Liver (tissue), 9 donors: ENCODE data around the gene NDUFAF5. TPM values are rescaled to one million over a fixed set of nuclear protein-coding genes. Genes with fewer than 3 reads are reported as not detected.

Experiments used
- DNase-seq: peaks from one replicate; pipeline ENCODE4 v3.0.0-alpha.2; 2017; ENCODE audit warnings: low spot score
- H3K27ac ChIP-seq, 2 donors: one replicate each; pipeline ENCODE4 v1.7.0; 2013; ENCODE audit warnings: inconsistent platforms in 2 of 2, low read length in 2 of 2, control low read depth in 1 of 2, low read depth in 1 of 2, mild to moderate bottlenecking in 1 of 2
- H3K27me3 ChIP-seq, 4 donors: one replicate each; pipeline versions ENCODE4 v1.6.1 to v1.7.0; 2013; ENCODE audit warnings: low read length in 3 of 4, inconsistent platforms in 1 of 4, mild to moderate bottlenecking in 1 of 4, moderate library complexity in 1 of 4; ENCODE audit not compliant: control insufficient read depth in 4 of 4, insufficient read depth in 4 of 4
- H3K36me3 ChIP-seq, 4 donors: one replicate each; pipeline versions ENCODE4 v1.6.1 to v1.7.0; 2013; ENCODE audit warnings: low read length in 3 of 4, mild to moderate bottlenecking in 3 of 4, low read depth in 1 of 4, moderate library complexity in 1 of 4; ENCODE audit not compliant: control insufficient read depth in 4 of 4, insufficient read depth in 3 of 4
- H3K4me1 ChIP-seq, 4 donors: one replicate each; pipeline versions ENCODE4 v1.6.1 to v1.7.0; 2013; ENCODE audit warnings: low read length in 3 of 4, mild to moderate bottlenecking in 3 of 4, moderate library complexity in 1 of 4; ENCODE audit not compliant: control insufficient read depth in 4 of 4, insufficient read depth in 4 of 4
- H3K4me3 ChIP-seq, 3 donors: one replicate each; pipeline versions ENCODE4 v1.6.1 to v1.7.0; 2013; ENCODE audit warnings: low read length in 3 of 3, control low read depth in 1 of 3, low read depth in 1 of 3, mild to moderate bottlenecking in 1 of 3
- H3K9ac ChIP-seq, 2 donors: one replicate each; pipeline ENCODE4 v1.7.0; 2013; ENCODE audit warnings: low read length in 2 of 2, mild to moderate bottlenecking in 2 of 2, moderate library complexity in 2 of 2, control low read depth in 1 of 2, low read depth in 1 of 2
- H3K9me3 ChIP-seq, 4 donors: one replicate each; pipeline versions ENCODE4 v1.6.1 to v1.7.0; 2013; ENCODE audit warnings: low read length in 3 of 4; ENCODE audit not compliant: control insufficient read depth in 4 of 4
- ATF3 ChIP-seq: IDR thresholded peaks from 2 replicates; pipeline ENCODE4 v1.6.1; 2016; ENCODE audit warnings: antibody characterized with exemption
- CTCF ChIP-seq: fragments of 150-350 bp; IDR thresholded peaks from 2 replicates; pipeline ENCODE4 v1.5.1; 2017; ENCODE audit warnings: improper control_type of control experiment, low read depth, low read length; ENCODE audit not compliant: missing input control
- EGR1 ChIP-seq, 2 donors: IDR thresholded peaks; 2 replicates each; pipeline ENCODE4 v1.6.1; 2016 to 2018; ENCODE audit warnings: antibody characterized with exemption in 2 of 2, low read depth in 2 of 2
- FOXA1 ChIP-seq: IDR thresholded peaks from 2 replicates; pipeline ENCODE4 v1.6.1; 2016; ENCODE audit warnings: antibody characterized with exemption
- FOXA2 ChIP-seq: IDR thresholded peaks from 2 replicates; pipeline ENCODE4 v1.6.1; 2016; ENCODE audit warnings: antibody characterized with exemption
- HNF4G ChIP-seq: IDR thresholded peaks from 2 replicates; pipeline ENCODE4 v1.6.1; 2016; ENCODE audit warnings: antibody characterized with exemption
- JUND ChIP-seq, 2 donors: IDR thresholded peaks; 2 replicates each; pipeline ENCODE4 v1.6.1; 2016; ENCODE audit warnings: antibody characterized with exemption in 2 of 2
- RAD21 ChIP-seq, 2 donors: IDR thresholded peaks; 2 replicates each; pipeline ENCODE4 v1.6.1; 2016; ENCODE audit warnings: antibody characterized with exemption in 2 of 2, mild to moderate bottlenecking in 2 of 2
- REST ChIP-seq: IDR thresholded peaks from 2 replicates; pipeline ENCODE4 v1.6.1; 2016; ENCODE audit warnings: antibody characterized with exemption, mild to moderate bottlenecking
- RXRA ChIP-seq, 2 donors: IDR thresholded peaks; 2 replicates each; pipeline ENCODE4 v1.6.1; 2017 to 2018; ENCODE audit warnings: antibody characterized with exemption in 2 of 2, mild to moderate bottlenecking in 1 of 2
- SP1 ChIP-seq: IDR thresholded peaks from 2 replicates; pipeline ENCODE4 v1.6.1; 2018; ENCODE audit warnings: antibody characterized with exemption, mild to moderate bottlenecking
- TAF1 ChIP-seq: conservative IDR thresholded peaks from 2 replicates; pipeline ENCODE4 v1.6.1; 2016; ENCODE audit warnings: antibody characterized with exemption, mild to moderate bottlenecking
- ZBTB33 ChIP-seq: IDR thresholded peaks from 2 replicates; pipeline ENCODE4 v1.6.1; 2016; ENCODE audit warnings: antibody characterized with exemption
- WGBS: extraction: QIAGEN DNeasy Blood & Tissue Kit; methylation state at CpG from one replicate; pipeline ENCODE4 v1.1.7; 2013; 5-methylcytosine and 5-hydroxymethylcytosine counted together
- polyA plus RNA-seq, 2 donors: library from polyadenylated mRNA; stranded (reverse) in 1 of 2; unstranded in 1 of 2; fragments of 200-250 nt in 1 of 2; fragments of >200 nt in 1 of 2; fragmentation: Nextera tagmentation in 1 of 2; extraction: Ambion mirVana in 1 of 2; gene quantifications; one replicate each; pipeline versions ENCODE4 v1.2.1 to v1.2.3, GENCODE V29; 2013 to 2015
- total RNA-seq, 2 donors: library from RNA; depleted of rRNA; stranded (reverse); fragments of >200 nt; gene quantifications; one replicate each; pipeline ENCODE4 v1.2.3, GENCODE V29; 2014
- donor health status: healthy.
- donor health status: healthy.
- donor health status: healthy.
- donor health status: healthy.
- donor health status: healthy.

NDUFAF5 gene
- total and polyA plus RNA-seq, 4 donors = 6.6 to 15.9 (median 12.3) TPM

GRCh38 chr20:13784271-13784892 lies 446 bp upstream of the NDUFAF5 start:
- H3K4me1 ChIP-seq = peaks cover 3 to 36% (median 20%) of the 10 kb centered on the region in 4 donors

GRCh38 chr20:13786143-13786828 lies 1.5 kb downstream of the NDUFAF5 start:
- Histone ChIP-seq H3K9me3 (no peaks in the 10 kb centered on the region), H3K27ac (peak overlapping the region; percentile 9 to 25), H3K4me3 (peak overlapping the region; percentile 14 to 84 (median 67)), H3K4me1 (peaks cover 3 to 36% (median 20%) of the 10 kb centered on the region in 4 donors), H3K36me3 (peaks cover 0 to 14% (median 5%) of the 10 kb centered on the region in 4 donors), H3K9ac (peak overlapping the region in 1 of 2 donors; percentile 62), H3K27me3 (no peaks in the 10 kb centered on the region)
- DNase-seq = no peak
- 77% methylated on average over 8 of the region's 8 CpGs for WGBS
- no peak for TF ChIP-seq HNF4G
- no peak for TF ChIP-seq SP1
- TF ChIP-seq EGR1 (IDR thresholded peaks at IDR 0.05; ENCODE audit: low read depth in 2 of 2) = no peak
- TF ChIP-seq FOXA2 = no peak
- TF ChIP-seq ZBTB33 = no peak
- TF ChIP-seq JUND (IDR thresholded peaks at IDR 0.05) = no peak
- no peak for TF ChIP-seq TAF1
- no peak for TF ChIP-seq ATF3
- no peak for TF ChIP-seq RAD21 (IDR thresholded peaks at IDR 0.05)
- TF ChIP-seq RXRA (IDR thresholded peaks at IDR 0.05) = no peak

More at GRCh38 chr20:13784271-13784892, 446 bp upstream of the NDUFAF5 start:
- Histone ChIP-seq H3K27ac (peak overlapping the region; percentile 92 to 97), H3K27me3 (no peaks in the 10 kb centered on the region), H3K9ac (peak overlapping the region; percentile 76 to 89), H3K9me3 (no peaks in the 10 kb centered on the region), H3K4me3 (peak overlapping the region; percentile 67 to 98 (median 84)), H3K36me3 (peaks cover 3 to 15% (median 7%) of the 10 kb centered on the region in 4 donors)
- TF ChIP-seq HNF4G = no peak
- peak; percentile 53 for TF ChIP-seq ATF3
- no peak for TF ChIP-seq FOXA2
- TF ChIP-seq REST = no peak
- no peak for TF ChIP-seq CTCF
- TF ChIP-seq FOXA1 = no peak
- under 1% methylated on average over 26 of the region's 26 CpGs for WGBS
- no peak for DNase-seq
